Inferior parietal cortex (tissue), 1 donor: ENCODE measurements around the gene EYA2.

Source experiments
- DNase-seq: peaks from one replicate; pipeline ENCODE4 v3.0.0-alpha.2; 2016; ENCODE audit errors: extremely low spot score

Gene EYA2

GRCh38 chr20:47035026-47035590, 140.5 kb downstream of the EYA2 start:
- DNase-seq, result no peak

- no peak for DNase-seq
Observed at GRCh38 chr20:47036091-47036870, 141.6 kb downstream of the EYA2 start.

GRCh38 chr20:47038566-47039560, 144.2 kb downstream of the EYA2 start:
- no peak for DNase-seq

GRCh38 chr20:47040506-47041125, 146.0 kb downstream of the EYA2 start:
- no peak for DNase-seq

DNA sequence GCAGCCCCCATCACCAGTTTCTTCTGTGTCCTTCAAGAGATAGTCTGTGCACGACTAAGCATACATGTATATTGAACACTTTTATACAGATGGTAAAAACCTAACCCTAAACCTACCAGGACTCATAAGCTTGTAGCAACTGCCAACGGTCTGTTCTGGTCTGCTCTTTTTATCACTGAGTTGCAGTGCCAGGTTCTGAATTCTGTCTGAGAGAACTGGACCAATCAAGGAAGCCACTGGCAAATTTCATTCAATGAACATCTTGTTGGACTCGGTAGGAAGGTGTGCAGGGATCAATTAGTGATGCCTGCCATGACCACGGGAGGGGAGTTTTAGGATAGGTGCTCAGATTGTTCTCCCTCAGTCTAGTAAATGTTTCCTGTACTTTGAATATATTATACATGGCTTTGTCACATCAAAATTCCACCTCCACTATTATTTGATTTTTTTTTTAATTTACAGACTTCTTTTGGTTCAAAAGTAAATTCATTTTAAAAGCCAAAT, 146.8 kb downstream of the EYA2 start:
- DNase-seq, result no peak

DNA sequence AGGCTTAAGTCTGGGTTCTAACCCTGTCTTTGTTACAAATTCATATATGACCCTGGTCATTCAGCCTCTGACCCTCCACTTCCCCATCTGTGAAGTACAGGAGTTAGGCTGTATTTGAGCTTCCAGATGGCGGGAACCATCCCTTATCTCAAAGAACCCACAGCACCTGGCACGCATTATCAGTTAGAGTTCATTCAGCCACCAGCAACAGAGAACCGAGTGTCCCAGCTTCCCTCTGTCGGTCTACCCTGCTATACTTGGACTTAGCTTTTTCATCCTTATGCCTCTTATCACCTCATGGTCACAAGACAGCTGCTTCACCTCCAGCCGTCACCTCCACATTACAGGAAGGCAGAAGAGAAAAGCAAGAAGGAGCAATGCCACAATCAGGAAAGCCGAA, 147.8 kb downstream of the EYA2 start:
- no peak for DNase-seq

DNA sequence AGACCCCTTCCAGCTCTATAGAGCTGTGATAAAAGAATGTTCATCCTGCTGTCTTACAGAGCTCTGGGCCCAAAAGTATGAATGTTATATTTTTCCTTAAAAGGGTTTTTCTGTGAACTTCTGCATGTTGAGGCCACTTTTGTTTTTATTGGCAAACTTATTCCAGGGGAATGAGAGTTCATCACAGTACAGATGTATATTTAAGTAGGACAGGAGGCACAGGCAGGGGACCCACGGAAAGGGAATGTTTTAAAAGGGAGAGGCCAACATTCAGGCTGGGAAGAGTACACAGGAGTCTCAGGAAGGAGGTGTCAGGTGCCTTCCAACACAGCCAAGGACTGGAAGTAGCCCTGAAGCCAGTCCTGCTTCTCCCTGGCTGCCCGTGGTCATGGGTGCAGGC, 148.4 kb downstream of the EYA2 start:
- DNase-seq, result no peak

GRCh38 chr20:47044938-47045337, 150.3 kb downstream of the EYA2 start:
- DNase-seq, result no peak

DNA sequence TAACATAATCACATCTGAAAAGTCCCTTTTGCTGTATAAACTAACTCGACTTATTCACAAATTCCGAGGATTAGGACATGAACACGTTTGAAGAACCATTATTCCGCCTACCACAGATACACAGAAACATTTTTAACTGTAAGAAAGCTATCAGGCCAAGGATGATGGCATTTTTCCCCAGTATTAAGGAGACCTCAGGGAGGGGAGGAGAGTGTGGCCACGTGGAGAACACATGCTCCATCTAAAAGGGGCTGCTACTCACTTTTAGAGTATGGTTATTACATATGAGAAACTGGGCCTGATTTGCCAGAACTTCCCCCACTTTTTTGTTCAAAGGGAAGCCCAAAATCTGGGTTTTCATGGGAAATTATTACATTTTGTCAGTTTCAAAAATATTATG, 153.4 kb downstream of the EYA2 start:
- no peak for DNase-seq

GRCh38 chr20:47049771-47050170, 155.1 kb downstream of the EYA2 start:
- no peak for DNase-seq

GRCh38 chr20:47050996-47051395, 156.4 kb downstream of the EYA2 start:
- DNase-seq, result no peak

DNA sequence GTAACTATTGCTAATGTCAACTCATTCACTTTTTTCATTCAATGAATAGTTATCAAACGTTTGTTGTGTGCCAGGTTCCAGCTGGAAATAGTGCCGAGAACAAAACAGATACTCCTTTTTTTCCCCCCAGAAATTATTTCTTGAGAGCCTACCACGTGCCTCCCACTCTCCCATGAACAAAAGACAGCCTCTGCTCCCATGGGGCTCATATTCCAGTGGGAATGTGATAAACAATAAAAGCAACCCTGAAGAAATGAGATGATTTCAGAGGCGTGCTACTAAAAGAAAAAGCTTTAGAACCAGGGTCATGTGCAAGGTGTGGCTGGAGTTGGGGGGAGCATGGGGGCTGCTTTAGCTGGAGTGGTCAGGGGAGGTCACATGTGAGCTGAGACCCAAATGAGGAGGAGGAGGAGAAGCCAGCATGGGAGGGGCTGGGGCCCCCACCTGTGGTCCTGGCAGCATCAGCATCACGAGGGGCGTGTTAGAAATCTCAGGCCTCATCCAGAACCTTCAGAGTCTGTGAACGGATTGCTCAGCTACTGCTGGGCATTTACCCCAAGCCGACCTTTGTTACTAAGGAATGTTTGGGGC, 157.4 kb downstream of the EYA2 start:
- no peak for DNase-seq

- DNase-seq, result no peak
Observed at GRCh38 chr20:47054506-47054905, 159.9 kb downstream of the EYA2 start.

- no peak for DNase-seq
Observed at GRCh38 chr20:47054945-47055344, 160.3 kb downstream of the EYA2 start.

DNA sequence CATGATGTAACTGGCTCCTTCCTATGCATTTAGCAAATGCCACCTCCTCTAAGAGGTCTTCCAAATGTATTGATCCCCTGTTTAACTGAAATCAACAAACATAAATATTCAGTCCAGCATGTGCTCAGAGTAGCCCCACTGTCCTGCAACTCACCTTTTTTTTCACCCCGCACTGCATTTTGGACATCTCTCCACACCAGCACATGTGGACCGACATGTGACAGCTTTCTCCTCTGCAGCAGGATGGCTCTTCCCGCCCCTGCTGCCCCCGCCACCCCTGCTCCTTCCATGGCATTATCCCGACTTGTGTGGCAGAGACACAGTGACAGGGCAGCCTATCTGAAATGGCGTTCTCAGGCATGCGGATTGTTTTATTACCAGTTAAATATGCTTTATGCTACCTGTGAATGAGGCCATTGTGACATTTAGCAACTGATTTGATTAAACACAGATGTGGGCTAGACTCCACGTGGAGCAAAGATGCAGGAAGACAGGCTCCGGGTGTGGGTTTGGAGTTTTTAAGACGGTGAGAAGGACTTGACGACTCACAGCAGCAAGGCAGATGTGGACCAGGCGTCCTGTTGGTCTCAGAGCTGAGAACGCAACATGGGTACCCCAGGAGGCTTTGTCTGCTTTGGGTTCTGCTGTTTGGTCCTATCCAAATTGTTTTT, 161.2 kb downstream of the EYA2 start:
- DNase-seq, result no peak

- no peak for DNase-seq
Observed at GRCh38 chr20:47057661-47058060, 163.0 kb downstream of the EYA2 start.

- DNase-seq, result no peak
Observed at GRCh38 chr20:47058236-47058635, 163.6 kb downstream of the EYA2 start.

- DNase-seq, result no peak
Observed at GRCh38 chr20:47059536-47059935, 164.9 kb downstream of the EYA2 start.

DNA sequence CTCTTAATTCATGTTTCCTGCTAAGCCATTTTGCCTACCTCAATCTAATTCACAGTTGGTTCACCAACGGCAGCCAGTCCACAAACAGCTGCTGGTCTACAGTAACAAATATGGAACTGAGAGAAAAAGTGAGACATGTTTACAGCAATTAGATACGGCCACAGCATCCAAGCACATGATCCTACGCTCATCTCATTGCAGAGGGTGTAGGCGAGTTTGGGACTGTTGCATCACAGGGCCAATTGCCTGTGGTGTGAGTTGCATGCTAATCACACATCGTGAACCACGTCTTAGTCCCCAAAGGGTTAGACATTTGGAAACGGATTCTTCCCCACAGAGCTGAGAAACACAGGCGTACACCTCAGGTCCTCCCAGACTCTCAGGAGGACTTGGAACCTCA, 166.9 kb downstream of the EYA2 start:
- DNase-seq, result no peak

GRCh38 chr20:47062226-47062890, 167.7 kb downstream of the EYA2 start:
- no peak for DNase-seq
